Measurements from ENCODE around the gene PPP4R4. TPM values are rescaled to one million over a fixed set of nuclear protein-coding genes. Genes with fewer than 3 reads are reported as not detected.

The PPP4R4 gene
- total and polyA plus RNA-seq, 9 donors: 3.0 to 41.0 (median 14.2) TPM

DNA sequence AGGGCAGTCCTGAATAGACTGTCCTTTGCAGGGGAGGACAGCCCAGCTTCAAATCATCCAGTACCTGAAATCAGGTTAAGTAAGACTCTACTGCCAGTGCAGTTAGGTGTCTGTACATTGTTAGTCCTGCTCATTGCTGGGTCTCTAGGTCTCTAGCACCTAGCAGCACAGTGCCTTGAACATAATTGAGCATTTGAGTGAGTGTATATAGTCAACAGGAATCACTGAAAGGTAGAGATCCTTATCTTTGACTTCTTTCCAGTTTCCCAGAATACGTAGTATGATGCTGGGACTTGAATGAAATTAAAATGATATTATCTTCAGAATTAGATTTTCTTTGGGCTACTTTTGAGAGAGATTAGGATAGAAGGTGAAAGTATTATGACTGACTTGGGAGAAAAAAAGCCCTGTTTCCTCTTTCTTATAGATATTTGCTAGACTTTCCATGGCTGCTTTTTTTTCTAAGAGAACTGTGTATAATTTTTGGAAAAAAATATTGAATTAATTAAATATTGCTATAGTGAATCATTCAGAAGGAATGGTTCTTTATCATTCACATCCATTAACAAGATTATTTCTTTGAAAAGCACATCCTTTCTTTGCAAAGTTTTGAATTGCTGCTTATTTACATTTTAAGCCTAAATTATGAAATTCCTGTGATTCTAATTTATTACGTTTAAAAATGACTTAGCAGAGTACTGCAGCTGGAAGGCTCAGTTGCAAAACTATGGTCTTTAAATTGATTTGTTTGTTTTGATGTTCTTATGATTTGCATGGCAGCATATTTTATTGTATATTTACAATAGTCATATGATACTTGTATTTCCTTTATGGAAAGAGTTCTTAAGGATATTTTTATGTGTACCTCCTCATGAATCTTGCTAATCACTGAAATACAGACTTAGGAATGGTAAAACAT is 51.6 kb downstream of the PPP4R4 start:
- no peaks in the 10 kb centered on the region for H3K4me1 ChIP-seq (ENCODE audit: insufficient read depth)
- H3K4me3 ChIP-seq: no peak overlapping the region
- TF ChIP-seq EP300 (IDR thresholded peaks at IDR 0.05) (no peak), CTCF (IDR thresholded peaks at IDR 0.05) (no peak), POLR2A (IDR thresholded peaks at IDR 0.05) (no peak)
- peaks cover 3% of the 10 kb centered on the region for H3K27me3 ChIP-seq
- intact Hi-C loops (cut with DNase I): no loop called here
- H3K36me3 ChIP-seq: no peaks in the 10 kb centered on the region
- H3K9me3 ChIP-seq: no peaks in the 10 kb centered on the region
- no peak overlapping the region for H3K27ac ChIP-seq
- 49 to 58% (median 53%) methylated on average over 2 of the region's 2 CpGs for WGBS, 3 donors
- no peak for DNase-seq

DNA sequence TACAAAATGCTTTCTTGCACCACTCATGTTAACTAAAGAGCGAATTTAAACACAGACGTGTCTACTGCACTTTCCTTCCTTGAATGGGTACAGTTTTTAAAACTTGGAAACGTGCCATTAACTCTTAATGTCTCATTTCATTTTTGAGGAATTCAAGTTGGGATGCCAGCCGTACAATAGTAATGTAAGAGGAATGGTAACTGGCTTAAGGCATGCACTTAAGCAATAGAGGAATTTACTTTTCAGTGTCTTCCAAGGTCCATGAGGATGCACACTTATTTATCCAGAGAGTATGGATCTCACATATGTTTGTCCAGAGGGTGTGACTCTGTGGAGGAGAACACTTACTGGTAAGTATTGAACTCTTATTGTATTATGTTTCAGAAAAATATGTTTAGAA is 52.9 kb downstream of the PPP4R4 start:
- no peaks in the 10 kb centered on the region for H3K9me3 ChIP-seq
- no peaks in the 10 kb centered on the region for H3K4me1 ChIP-seq (ENCODE audit: insufficient read depth)
- no peaks in the 10 kb centered on the region for H3K36me3 ChIP-seq
- no peak for DNase-seq
- H3K27ac ChIP-seq: no peak overlapping the region
- peaks cover under 1% of the 10 kb centered on the region for H3K27me3 ChIP-seq
- intact Hi-C loops (cut with DNase I): no loop called here
- no peak for TF ChIP-seq POLR2A (IDR thresholded peaks at IDR 0.05)
- no peak for TF ChIP-seq CTCF (IDR thresholded peaks at IDR 0.05)
- 44 to 57% (median 54%) methylated on average over 4 of the region's 4 CpGs for WGBS, 3 donors
- H3K4me3 ChIP-seq: no peak overlapping the region

DNA sequence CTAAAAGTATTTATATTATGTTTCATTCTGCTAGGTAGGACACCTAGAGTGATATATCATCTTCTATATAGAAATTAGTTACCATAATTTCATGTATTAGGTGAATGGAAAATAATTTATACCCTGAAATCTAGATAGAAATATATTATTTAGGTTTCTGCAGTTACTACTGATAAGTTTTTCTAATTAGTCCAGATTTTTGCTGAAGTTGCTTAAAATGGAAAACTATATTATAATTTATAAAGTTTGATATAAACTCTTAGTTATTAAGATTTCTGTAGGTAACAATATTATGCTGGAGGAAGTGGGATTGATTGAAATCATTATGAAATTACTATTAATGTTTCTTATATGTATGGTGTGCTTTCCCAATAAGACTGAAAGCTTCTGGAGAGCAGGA is 62.9 kb downstream of the PPP4R4 start:
- Histone ChIP-seq H3K4me3 (no peak overlapping the region), H3K36me3 (no peaks in the 10 kb centered on the region), H3K27me3 (no peaks in the 10 kb centered on the region), H3K4me1 (ENCODE audit: insufficient read depth) (no peaks in the 10 kb centered on the region), H3K9me3 (no peaks in the 10 kb centered on the region), H3K27ac (no peak overlapping the region)
- TF ChIP-seq EP300 (IDR thresholded peaks at IDR 0.05): no peak
- TF ChIP-seq POLR2A (IDR thresholded peaks at IDR 0.05): no peak
- TF ChIP-seq CTCF (IDR thresholded peaks at IDR 0.05): no peak
- no peak for DNase-seq
- intact Hi-C loops (cut with DNase I): no loop called here

GRCh38 chr14:94237983-94238382 is 63.9 kb downstream of the PPP4R4 start:
- TF ChIP-seq EP300 (IDR thresholded peaks at IDR 0.05) (no peak), POLR2A (IDR thresholded peaks at IDR 0.05) (no peak), CTCF (IDR thresholded peaks at IDR 0.05) (no peak)
- WGBS, 3 donors: 90 to 92% (median 91%) methylated on average over 4 of the region's 4 CpGs

More at GRCh38 chr14:94237983-94238382, 63.9 kb downstream of the PPP4R4 start:
- no peaks in the 10 kb centered on the region for H3K4me1 ChIP-seq (ENCODE audit: insufficient read depth)
- no peaks in the 10 kb centered on the region for H3K9me3 ChIP-seq
- H3K4me3 ChIP-seq: no peak overlapping the region
- intact Hi-C loops (cut with DNase I): no loop called here
- no peak overlapping the region for H3K27ac ChIP-seq
- no peaks in the 10 kb centered on the region for H3K27me3 ChIP-seq
- H3K36me3 ChIP-seq: no peaks in the 10 kb centered on the region
- DNase-seq: no peak
